HuH-7 (cell line): ENCODE measurements around the gene LAYN.
A peak's percentile ranks its signal among the peaks of the same experiment; 100 is the strongest.

Source experiments
- DNase-seq: peaks from one replicate; pipeline ENCODE4 v3.0.0; 2011; ENCODE audit warnings: low spot score

The LAYN gene

GRCh38 chr11:111540114-111540936 is at the start of gene LAYN:
LAYN (plus strand) TSS chr11:111540720; CDS start chr11:111540844, 124 bp downstream.
- peak; percentile 29 for DNase-seq

GRCh38 chr11:111494040-111494439 is 46.5 kb upstream of the LAYN start:
- no peak for DNase-seq

- DNase-seq = no peak
Measured at GRCh38 chr11:111499483-111499882, 41.0 kb upstream of the LAYN start.

GRCh38 chr11:111500481-111500880 is 40.0 kb upstream of the LAYN start:
- no peak for DNase-seq

DNA sequence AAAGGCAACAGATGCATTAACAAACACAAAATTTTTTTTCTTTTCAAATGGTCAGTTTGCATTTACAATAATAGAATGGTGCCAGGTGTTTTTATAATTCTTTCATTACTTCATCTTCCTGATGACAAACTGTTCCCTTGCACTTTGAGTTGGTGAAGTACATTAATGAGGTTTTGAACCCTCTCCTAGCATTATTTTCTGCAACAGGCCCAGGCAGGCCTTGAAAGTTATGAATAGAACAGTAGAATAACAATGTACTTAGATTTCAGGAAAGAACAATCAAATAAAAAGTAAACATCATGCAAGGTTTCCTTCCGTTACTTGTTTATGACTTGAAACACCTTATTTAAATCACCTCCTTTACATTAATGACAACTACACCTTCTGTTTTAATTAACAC is 37.9 kb upstream of the LAYN start:
- no peak for DNase-seq

DNA sequence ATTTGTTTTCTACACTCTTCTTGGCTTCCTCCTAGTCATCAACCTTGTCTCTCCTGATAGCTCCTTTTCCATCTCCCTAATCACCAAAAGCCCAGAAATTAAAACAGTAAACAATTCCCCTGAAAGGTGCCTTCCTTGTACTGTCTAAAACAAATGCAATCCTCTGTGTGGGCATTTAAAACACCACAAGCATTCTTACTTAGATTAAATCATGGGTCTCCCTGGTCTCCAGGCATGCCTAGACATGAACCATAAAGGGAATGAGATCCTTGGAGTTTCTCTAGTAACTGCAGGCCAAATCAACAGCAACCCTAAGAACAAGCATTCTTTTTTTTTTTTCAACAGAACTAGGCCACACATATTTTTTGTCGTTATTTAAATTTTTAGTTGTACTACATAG is 30.2 kb upstream of the LAYN start:
- no peak for DNase-seq

DNA sequence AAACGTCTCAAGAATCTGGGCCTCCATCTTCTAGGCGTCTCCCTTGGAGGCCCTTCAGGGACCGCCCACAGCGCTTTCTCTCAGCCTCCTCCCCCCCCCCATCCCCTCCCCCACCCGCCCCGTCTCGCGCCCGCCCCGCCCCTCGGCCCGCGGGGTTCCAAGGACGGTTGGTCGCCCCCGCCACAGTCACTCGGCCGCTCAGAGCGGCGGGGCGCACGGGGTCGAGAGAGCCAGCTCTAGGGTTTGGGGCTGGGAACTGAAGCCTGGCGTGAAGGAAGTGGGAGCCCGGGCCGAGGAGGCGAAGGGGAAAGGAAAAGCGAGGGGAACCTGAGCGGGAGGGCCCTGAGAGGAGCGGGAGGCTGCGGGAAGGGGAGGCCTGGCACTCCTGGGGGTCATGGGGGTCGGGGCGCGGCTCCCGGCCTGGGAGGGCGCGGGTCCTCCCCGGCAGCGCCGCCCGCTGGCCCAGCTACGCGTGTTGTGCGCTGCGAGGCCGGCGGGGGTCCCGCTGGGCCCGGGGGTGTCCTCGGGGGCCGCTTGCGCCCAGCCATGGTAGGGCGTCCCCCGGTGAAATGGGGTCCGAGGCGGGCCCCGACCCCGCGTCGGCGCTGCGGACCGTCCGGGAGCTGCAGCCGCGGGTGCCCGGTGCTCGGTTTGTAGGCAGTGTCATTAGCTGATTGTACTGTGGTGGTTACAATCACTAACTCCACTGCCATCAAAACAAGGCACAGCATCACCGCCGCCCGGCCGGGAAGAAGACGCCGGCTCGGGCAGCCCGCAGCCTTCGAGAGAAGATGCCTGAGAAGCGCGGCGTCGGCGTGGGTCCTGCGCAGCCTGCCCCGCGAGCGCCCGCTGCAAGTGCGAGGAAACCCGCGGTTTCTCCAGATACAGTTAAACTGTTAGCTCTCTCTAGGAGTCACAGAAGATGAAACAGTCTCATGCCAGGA is 28.0 kb upstream of the LAYN start, which contains the start of gene BTG4:
Gene BTG4 (minus strand): TSS at position 91 of the 944 bp plus-strand sequence. CDS start 13,610 bp downstream, outside the sequence.
- peak; percentile 55 for DNase-seq

- no peak for DNase-seq
Measured at GRCh38 chr11:111513240-111513605, 27.3 kb upstream of the LAYN start.

DNA sequence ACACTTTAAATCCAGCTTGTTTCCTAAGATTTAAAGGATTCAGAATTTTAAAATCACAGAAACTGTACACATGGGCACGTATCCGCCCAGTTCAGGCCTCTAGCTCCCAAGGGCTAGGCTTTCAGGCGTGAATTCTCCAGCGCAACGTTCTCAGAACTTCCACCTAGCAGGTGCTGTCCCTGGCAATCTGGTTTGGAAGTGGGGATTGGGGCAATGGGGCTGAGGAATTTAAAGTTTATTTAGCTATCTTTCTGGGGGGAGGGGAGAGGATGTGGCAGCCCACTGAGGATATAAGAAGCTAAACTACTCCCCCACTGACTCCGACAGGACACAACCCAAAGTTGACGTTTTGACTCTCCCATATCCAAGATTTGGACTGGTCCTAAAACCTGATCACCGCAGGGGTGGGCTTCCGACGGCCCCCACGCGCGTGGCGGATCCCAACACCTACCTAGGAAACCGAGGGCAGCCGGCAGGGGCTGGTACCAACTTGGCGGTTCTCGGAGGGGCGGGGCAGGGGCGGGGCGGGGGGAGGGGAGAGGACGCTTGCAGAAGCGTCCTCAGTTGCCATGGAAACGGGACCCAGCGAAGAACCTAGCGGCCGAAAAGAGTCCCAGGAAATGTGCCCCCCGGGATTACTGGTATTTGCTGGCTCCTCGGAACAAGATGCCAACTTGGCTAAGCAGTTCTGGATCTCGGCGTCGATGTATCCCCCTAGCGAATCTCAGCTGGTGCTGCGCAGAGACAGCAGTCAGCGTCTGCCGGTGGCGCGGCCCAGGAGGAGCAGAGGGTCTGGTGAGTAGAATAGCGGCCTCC is 26.1 kb upstream of the LAYN start, which contains the start of gene HOATZ:
Gene HOATZ (plus strand): TSS at position 563 of the 816 bp plus-strand sequence. CDS start 7 bp downstream, at position 570.
- no peak for DNase-seq

DNA sequence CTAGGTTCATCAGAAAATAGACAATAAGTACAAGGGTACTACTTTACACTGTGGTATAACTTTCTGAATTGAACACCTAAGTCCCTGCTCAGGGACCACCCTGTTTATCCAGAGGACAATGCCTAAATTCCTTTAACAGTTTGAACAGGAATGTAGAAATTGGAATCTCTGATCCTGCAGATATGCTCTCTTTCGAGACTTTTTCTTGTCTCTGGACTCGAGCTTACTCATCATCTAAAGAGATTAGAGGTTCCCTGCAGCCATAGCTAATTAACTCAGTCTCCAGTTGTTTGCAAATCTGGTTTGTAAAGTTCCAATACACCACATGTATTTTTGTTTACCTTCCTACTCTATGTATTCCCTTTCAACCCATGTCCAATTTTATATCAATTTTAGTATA is 24.9 kb upstream of the LAYN start:
- DNase-seq = no peak

- no peak for DNase-seq
Measured at GRCh38 chr11:111518668-111519067, 21.9 kb upstream of the LAYN start.

- no peak for DNase-seq
Measured at GRCh38 chr11:111520560-111520959, 20.0 kb upstream of the LAYN start.

GRCh38 chr11:111521135-111521534 is 19.4 kb upstream of the LAYN start:
- no peak for DNase-seq

DNA sequence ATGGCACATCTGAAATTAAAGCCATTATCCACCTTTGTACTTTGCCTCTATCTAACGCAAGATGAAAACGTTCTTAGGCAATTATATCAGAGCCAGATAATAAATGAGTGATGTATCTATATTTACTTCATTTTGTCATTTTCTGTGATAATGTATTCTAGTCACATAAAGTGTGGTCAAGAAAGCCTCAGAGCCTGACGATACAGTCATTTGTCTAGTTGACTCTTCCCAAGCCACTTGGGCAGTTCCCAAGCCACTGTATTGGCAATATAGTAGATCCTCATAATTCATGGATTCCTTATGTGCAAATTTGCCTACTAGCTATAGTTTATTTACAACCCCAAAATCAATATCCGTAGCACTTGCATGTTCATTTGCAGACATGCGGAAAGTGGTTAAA is 18.1 kb upstream of the LAYN start:
- no peak for DNase-seq

- no peak for DNase-seq
Measured at GRCh38 chr11:111523343-111523742, 17.2 kb upstream of the LAYN start.

DNA sequence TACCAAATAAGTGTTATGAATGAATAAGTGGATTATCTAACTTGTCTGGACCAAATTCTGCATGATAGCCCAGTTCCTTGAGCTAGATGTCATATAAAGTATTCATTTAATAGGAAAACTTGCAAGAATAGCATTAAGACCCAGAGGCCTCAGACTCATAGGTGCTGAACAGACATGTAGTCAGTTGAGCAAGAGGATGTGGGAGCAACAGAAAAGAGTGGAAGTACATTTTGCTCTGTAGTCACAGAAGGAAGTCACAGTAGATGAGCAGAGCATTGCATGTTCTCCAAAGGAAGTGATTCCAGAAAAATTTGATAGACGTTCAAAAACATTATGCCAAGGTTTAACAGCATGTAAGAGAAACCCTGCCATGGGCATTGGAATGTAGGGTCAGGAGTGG is 16.5 kb upstream of the LAYN start:
- no peak for DNase-seq

DNA sequence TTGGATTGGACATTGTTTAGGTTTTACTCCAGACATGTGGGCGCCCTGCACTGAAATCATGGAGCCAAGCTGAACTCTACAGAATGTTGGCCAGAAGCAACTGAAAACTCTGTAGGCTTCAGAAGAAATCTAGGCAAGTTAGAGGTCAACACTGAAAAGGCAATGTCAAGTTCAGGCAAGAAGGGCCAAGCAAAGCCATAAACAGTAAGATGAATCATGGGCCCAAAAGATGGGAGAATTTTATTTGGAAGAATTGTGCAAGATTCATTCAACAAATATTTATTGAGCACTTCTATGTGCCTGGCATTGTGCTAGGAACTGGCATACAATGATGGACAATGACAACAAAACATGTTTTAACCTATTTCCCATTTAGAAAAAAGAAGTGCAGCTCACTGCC is 15.1 kb upstream of the LAYN start:
- no peak for DNase-seq

DNA sequence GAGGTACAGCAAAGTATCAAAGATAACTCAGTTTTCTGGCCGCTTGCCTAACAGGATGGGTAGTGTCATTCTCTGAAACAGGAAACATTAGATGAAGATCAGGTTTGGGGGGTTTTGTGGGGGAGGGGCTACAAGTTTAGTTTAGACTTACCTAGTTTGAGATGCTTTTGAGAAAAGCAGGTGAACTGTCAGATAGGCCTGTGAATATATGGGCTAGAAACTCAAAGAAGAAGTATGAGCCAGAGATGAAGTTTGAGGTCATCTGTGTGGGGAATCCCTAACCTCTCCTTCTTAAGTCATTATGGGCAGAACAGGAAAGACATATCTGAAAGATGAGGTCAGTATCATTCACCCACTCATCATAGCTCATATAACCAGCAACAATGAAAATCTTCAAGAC is 14.0 kb upstream of the LAYN start:
- DNase-seq = no peak

- DNase-seq = no peak
Measured at GRCh38 chr11:111527279-111527678, 13.2 kb upstream of the LAYN start.

GRCh38 chr11:111528557-111528956 is 12.0 kb upstream of the LAYN start:
- no peak for DNase-seq

- DNase-seq = no peak
Measured at GRCh38 chr11:111530091-111530490, 10.4 kb upstream of the LAYN start.

DNA sequence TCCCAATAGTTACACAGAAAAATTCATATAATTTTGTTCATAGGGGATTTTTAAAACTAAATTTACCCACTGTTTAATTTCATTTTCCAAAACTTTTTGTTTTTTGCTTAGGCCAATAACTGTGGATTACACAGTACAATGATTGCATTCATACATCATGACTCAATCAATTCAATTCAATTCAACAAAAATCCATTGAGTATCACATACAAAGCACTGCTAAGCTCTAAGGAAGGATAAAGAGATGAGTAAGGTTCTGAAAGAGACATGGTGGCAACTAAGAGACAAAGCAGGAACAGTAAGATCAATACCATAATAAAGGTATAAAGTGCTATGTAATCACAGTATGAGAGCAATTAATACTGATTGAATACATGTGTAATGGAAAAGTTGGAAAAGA is 9.4 kb upstream of the LAYN start:
- no peak for DNase-seq
